HCT116 (cell line): ENCODE measurements around the gene GPR139. TPM values are rescaled to one million over a fixed set of nuclear protein-coding genes. Genes with fewer than 3 reads are reported as not detected.

Experiments used
- ATAC-seq: fragments of 200-7000 bp; cut with Tn5 transposase; 2 replicates; pipeline ENCODE4 v1.9.1; 2020; ENCODE audit warnings: mild to moderate bottlenecking, moderate library complexity
- BruUV-seq: library from RNA; stranded (reverse); fragments of 400-500 nt; replicated peaks from 2 replicates; lab custom pipeline; 2021; lab: Mats Ljungman, UMichigan
- CTCF ChIA-PET: fragments of 300-600 bp; sonication (Branson Sonifier 250); formaldehyde crosslinking; loops from one replicate; lab custom pipeline; 2021; ENCODE audit warnings: antibody characterized with exemption; lab: Charles Lee
- POLR2A ChIA-PET: fragments of 300-600, 350-600 bp; sonication (Branson Sonifier 250); formaldehyde crosslinking; loops from one replicate; lab custom pipeline; 2021; ENCODE audit warnings: antibody characterized with exemption; lab: Charles Lee
- RAD21 ChIA-PET, 2 experiments: fragments of 300-600 bp; sonication (Branson Sonifier 250); formaldehyde crosslinking; loops; one replicate each; lab custom pipeline; 2023; ENCODE audit warnings: low total read pairs in 2 of 2; ENCODE audit not compliant: uncharacterized antibody in 2 of 2, unreplicated experiment in 2 of 2, low non-redundant PET in 1 of 2; lab: Charles Lee
- DNase-seq: peaks from one replicate; pipeline ENCODE4 v3.0.0-alpha.2; 2010; ENCODE audit warnings: low read depth, low spot score
- H2AFZ ChIP-seq: fragments of 200-600 bp; shearing (Covaris generic), sonication (generic); 2 replicates; pipeline ENCODE4 v1.6.1; 2017; ENCODE audit warnings: low read depth, mixed run types, mixed read lengths, antibody characterized with exemption, low read length; ENCODE audit not compliant: poor library complexity, severe bottlenecking
- H3K27ac ChIP-seq: 2 replicates; pipeline ENCODE4 v1.5.1; 2012; ENCODE audit warnings: low read depth, low read length
- H3K27me3 ChIP-seq: fragments of 200-600 bp; sonication (generic); 2 replicates; pipeline ENCODE4 v1.6.1; 2016; ENCODE audit warnings: mixed run types, low read length, mixed read lengths; ENCODE audit not compliant: insufficient read depth
- H3K36me3 ChIP-seq, 2 experiments: fragments of 200-500 bp in 1 of 2; fragments of 200-600 bp in 1 of 2; sonication (Bioruptor generic) in 1 of 2; sonication (generic) in 1 of 2; 2 replicates each; pipeline versions ENCODE4 v1.5.1 to v1.6.1; 2014 to 2016; ENCODE audit warnings: low read length in 2 of 2, inconsistent platforms in 1 of 2, mixed read lengths in 1 of 2, mixed run types in 1 of 2; ENCODE audit not compliant: insufficient read depth in 2 of 2, control insufficient read depth in 1 of 2
- H3K4me1 ChIP-seq, 2 experiments: fragments of 200-600 bp in 1 of 2; sonication (generic) in 1 of 2; 2 replicates each; pipeline versions ENCODE4 v1.5.1 to v1.6.1; 2012 to 2017; ENCODE audit warnings: low read length in 2 of 2, inconsistent platforms in 1 of 2, mild to moderate bottlenecking in 1 of 2, mixed read lengths in 1 of 2, mixed run types in 1 of 2, moderate library complexity in 1 of 2; ENCODE audit not compliant: insufficient read depth in 2 of 2, control insufficient read depth in 1 of 2
- H3K4me2 ChIP-seq: fragments of 200-600 bp; sonication (generic); 2 replicates; pipeline ENCODE4 v1.6.1; 2017; ENCODE audit warnings: mixed run types, low read length, mixed read lengths
- H3K4me3 ChIP-seq, 2 experiments: fragments of 200-600 bp in 1 of 2; sonication (generic) in 1 of 2; replicated peaks in 1 of 2; 2 replicates each; pipeline ENCODE4 v1.5.1; 2011 to 2016; ENCODE audit warnings: low read length in 2 of 2, control low read depth in 1 of 2, low read depth in 1 of 2, mild to moderate bottlenecking in 1 of 2, mixed read lengths in 1 of 2, mixed run types in 1 of 2
- H3K79me2 ChIP-seq: fragments of 200-600 bp; sonication (generic); 2 replicates; pipeline ENCODE4 v1.6.1; 2017; ENCODE audit warnings: mild to moderate bottlenecking, mixed run types, low read length, moderate library complexity, mixed read lengths; ENCODE audit not compliant: insufficient read depth
- H3K9ac ChIP-seq: fragments of 200-600 bp; sonication (generic); 2 replicates; pipeline ENCODE4 v1.6.1; 2016; ENCODE audit warnings: low read length, mixed read lengths
- H3K9me2 ChIP-seq: fragments of 200-600 bp; sonication (generic), shearing (Covaris generic); 2 replicates; pipeline ENCODE4 v1.6.1; 2017; ENCODE audit warnings: mixed run types, mild to moderate bottlenecking, moderate library complexity; ENCODE audit not compliant: insufficient read depth
- H3K9me3 ChIP-seq, 2 experiments: fragments of 200-500 bp in 1 of 2; fragments of 200-600 bp in 1 of 2; sonication (Bioruptor generic) in 1 of 2; sonication (generic) in 1 of 2; 2 replicates each; pipeline ENCODE4 v1.6.1; 2014 to 2017; ENCODE audit warnings: low read length in 2 of 2, mixed read lengths in 2 of 2, inconsistent platforms in 1 of 2, low read depth in 1 of 2, mild to moderate bottlenecking in 1 of 2, mixed run types in 1 of 2, moderate library complexity in 1 of 2; ENCODE audit not compliant: control insufficient read depth in 1 of 2, insufficient read depth in 1 of 2
- H4K20me1 ChIP-seq: fragments of 200-600 bp; sonication (generic), shearing (Covaris generic); 2 replicates; pipeline ENCODE4 v1.6.1; 2017; ENCODE audit warnings: mixed run types, mild to moderate bottlenecking, moderate library complexity; ENCODE audit not compliant: insufficient read depth
- ATF3 ChIP-seq: IDR thresholded peaks from 2 replicates; pipeline ENCODE4 v1.6.1; 2012
- CBX3 ChIP-seq: IDR thresholded peaks from 2 replicates; pipeline ENCODE4 v1.6.1; 2012; ENCODE audit warnings: low read depth
- CTCF ChIP-seq, 3 experiments: fragments of 200-600 bp in 1 of 3; sonication (generic) in 1 of 3; IDR thresholded peaks in 2 of 3; conservative IDR thresholded peaks in 1 of 3; 2 replicates each; pipeline ENCODE4 v1.5.1; 2012 to 2017; ENCODE audit warnings: low read depth in 2 of 3, low read length in 2 of 3, antibody characterized with exemption in 1 of 3, borderline replicate concordance in 1 of 3, control low read depth in 1 of 3, mild to moderate bottlenecking in 1 of 3, mixed read lengths in 1 of 3, mixed run types in 1 of 3, moderate library complexity in 1 of 3; ENCODE audit not compliant: insufficient read depth in 1 of 3
- EGR1 ChIP-seq: IDR thresholded peaks from 2 replicates; pipeline ENCODE4 v1.6.1; 2012; ENCODE audit warnings: low read depth
- ELF1 ChIP-seq: IDR thresholded peaks from 2 replicates; pipeline ENCODE4 v1.6.1; 2012; ENCODE audit warnings: low read depth, borderline replicate concordance
- EZH2 ChIP-seq: fragments of 200-600 bp; sonication (generic); IDR thresholded peaks from 2 replicates; pipeline ENCODE4 v1.6.1; 2017; ENCODE audit warnings: antibody characterized with exemption, mixed run types
- EZH2phosphoT487 ChIP-seq: fragments of 200-600 bp; IDR thresholded peaks from 2 replicates; pipeline ENCODE4 v1.6.1; 2018; ENCODE audit warnings: antibody characterized with exemption, borderline replicate concordance
- FOSL1 ChIP-seq: IDR thresholded peaks from 2 replicates; pipeline ENCODE4 v1.6.1; 2012; ENCODE audit warnings: low read depth
- POLR2A ChIP-seq: IDR thresholded peaks from 2 replicates; pipeline ENCODE4 v1.7.0; 2011; ENCODE audit warnings: borderline replicate concordance; ENCODE audit not compliant: insufficient read depth, insufficient read length; ENCODE audit errors: extremely low read depth
- POLR2AphosphoS5 ChIP-seq: IDR thresholded peaks from 2 replicates; pipeline ENCODE4 v1.6.1; 2011; ENCODE audit warnings: mild to moderate bottlenecking, low read depth, low read length, moderate library complexity
- RAD21 ChIP-seq: IDR thresholded peaks from 2 replicates; pipeline ENCODE4 v1.6.1; 2012; ENCODE audit warnings: low read depth, mild to moderate bottlenecking
- REST ChIP-seq: IDR thresholded peaks from 2 replicates; pipeline ENCODE4 v1.6.1; 2012; ENCODE audit warnings: low read depth
- SRF ChIP-seq: IDR thresholded peaks from 2 replicates; pipeline ENCODE4 v1.6.1; 2012; ENCODE audit warnings: low read depth
- TCF7L2 ChIP-seq: IDR thresholded peaks from 2 replicates; pipeline ENCODE4 v1.7.0; 2011; ENCODE audit warnings: borderline replicate concordance, inconsistent platforms; ENCODE audit not compliant: insufficient read depth, insufficient read length; ENCODE audit errors: extremely low read depth
- YY1 ChIP-seq: IDR thresholded peaks from 2 replicates; pipeline ENCODE4 v1.6.1; 2011; ENCODE audit warnings: low read length, low read depth, moderate library complexity, mild to moderate bottlenecking; ENCODE audit not compliant: insufficient replicate concordance; ENCODE audit errors: extremely low read depth
- ZBTB33 ChIP-seq: IDR thresholded peaks from 2 replicates; pipeline ENCODE4 v1.6.1; 2011; ENCODE audit warnings: mild to moderate bottlenecking, low read length, moderate library complexity; ENCODE audit not compliant: insufficient replicate concordance; ENCODE audit errors: extremely low read depth
- ZFX ChIP-seq: fragments of 450-650 bp; IDR thresholded peaks from 2 replicates; pipeline ENCODE4 v1.6.1; 2017
- ZNF274 ChIP-seq: fragments of 200-500 bp; sonication (Bioruptor generic); IDR thresholded peaks from 2 replicates; pipeline ENCODE4 v1.6.1; 2014; ENCODE audit warnings: mild to moderate bottlenecking, low read depth, low read length, inconsistent platforms
- intact Hi-C: fragments of 100-400 bp; cut with micrococcal nuclease; formaldehyde crosslinking; loops from 2 replicates; pipeline ENCODE4 v1.10.0; 2022
- total RNA-seq: library from RNA; stranded (reverse); gene quantifications from one replicate; pipeline ENCODE4 v1.2.1, GENCODE V29; 2021; ENCODE audit not compliant: unreplicated experiment

GPR139 gene
- total RNA-seq, 1 experiment from 2014 or later, result not detected

GRCh38 chr16:20074099-20074991 lies 655 bp upstream of the GPR139 start:
- Histone ChIP-seq H3K79me2 (no peaks in the 10 kb centered on the region), H3K9ac (no peak overlapping the region), H3K9me3 (no peaks in the 10 kb centered on the region), H2AFZ (no peak overlapping the region), H3K4me2 (no peak overlapping the region), H3K27ac (no peak overlapping the region), H4K20me1 (no peaks in the 10 kb centered on the region), H3K36me3 (no peaks in the 10 kb centered on the region), H3K4me1 (no peaks in the 10 kb centered on the region), H3K4me3 (no peak overlapping the region), H3K27me3 (peaks cover 51% of the 10 kb centered on the region), H3K9me2 (no peaks in the 10 kb centered on the region)
- no TSS peak for BruUV-seq
- intact Hi-C loops, result no loop called here
- DNase-seq, result no peak
- TF ChIP-seq RAD21, result no peak
- TF ChIP-seq ZBTB33, result no peak
- TF ChIP-seq ATF3, result no peak
- no peak for TF ChIP-seq REST
- no peak for TF ChIP-seq FOSL1
- TF ChIP-seq EZH2, result no peak
- no peak for TF ChIP-seq ELF1
- TF ChIP-seq EGR1, result no peak
- TF ChIP-seq POLR2A, result no peak
- TF ChIP-seq SRF, result no peak
- no peak for TF ChIP-seq POLR2AphosphoS5
- TF ChIP-seq ZFX, result no peak
- TF ChIP-seq YY1, result no peak
- no peak for TF ChIP-seq TCF7L2
- no peak for TF ChIP-seq CBX3
- no peak for TF ChIP-seq EZH2phosphoT487
- no peak for TF ChIP-seq CTCF (IDR thresholded peaks at IDR 0.05 in 2 of 3, conservative IDR thresholded peaks at IDR 0.05 in 1 of 3; ENCODE audit: borderline replicate concordance in 1 of 3, insufficient read depth in 1 of 3, low read depth in 2 of 3, low read length in 2 of 3)
- no peak for TF ChIP-seq ZNF274
- ChIA-PET POLR2A (no interaction called here), CTCF (no interaction called here), RAD21 (no interaction called here)
- ATAC-seq, result no peak
